HEK293 (cell line): ENCODE results near the gene TBX3.
A peak's percentile ranks its signal among the peaks of the same experiment; 100 is the strongest.

Source experiments
- CTCF ChIP-seq: fragments of 450-650 bp; formaldehyde crosslinking; IDR thresholded peaks from 2 replicates; pipeline ENCODE4 v1.5.1; 2016; ENCODE audit warnings: missing biosample characterization, missing genetic modification characterization
- KLF8 ChIP-seq: fragments of 450-650 bp; formaldehyde crosslinking; IDR thresholded peaks from 2 replicates; pipeline ENCODE4 v1.5.1; 2016; ENCODE audit warnings: missing biosample characterization, missing genetic modification characterization
- ZNF19 ChIP-seq: fragments of 450-650 bp; formaldehyde crosslinking; IDR thresholded peaks from 2 replicates; pipeline ENCODE4; 2016; ENCODE audit warnings: missing biosample characterization, missing genetic modification characterization, low read depth
- ZNF2 ChIP-seq: fragments of 450-650 bp; formaldehyde crosslinking; IDR thresholded peaks from 2 replicates; pipeline ENCODE4 v1.5.1; 2016; ENCODE audit warnings: missing biosample characterization, missing genetic modification characterization
- ZNF488 ChIP-seq: fragments of 450-650 bp; formaldehyde crosslinking; IDR thresholded peaks from 2 replicates; pipeline ENCODE4 v1.5.1; 2016; ENCODE audit warnings: missing biosample characterization, missing genetic modification characterization

GRCh38 chr12:114636723-114637480 is 47.1 kb downstream of the TBX3 start:
- TF ChIP-seq KLF8 (tag by site-specific recombination) = no peak
- peak; percentile 43; the same call in 1 of the 2 replicates for TF ChIP-seq CTCF (tag by site-specific recombination)
- TF ChIP-seq ZNF488 (tag by site-specific recombination) = no peak
- TF ChIP-seq ZNF2 (tag by site-specific recombination) = no peak
- TF ChIP-seq ZNF19 (tag by site-specific recombination) = no peak
